ENCODE results near the gene EXOSC2. TPM values are rescaled to one million over a fixed set of nuclear protein-coding genes. Genes with fewer than 3 reads are reported as not detected.
A peak's percentile ranks its signal among the peaks of the same experiment; 100 is the strongest.

EXOSC2 gene
- 6.9 TPM for polyA plus RNA-seq (2013, experiment 1 of 2)
- 6.9 TPM for polyA plus RNA-seq (2013, experiment 2 of 2)

- no peak within 1 kb of the TSS for H3K23ac ChIP-seq (ENCODE audit: low read length in 2 of 2)
- WGBS = under 1% methylated on average over 38 of the region's 40 CpGs
- peak within 1 kb of the TSS; percentile 62 to 91 for H3K4me3 ChIP-seq (ENCODE audit: insufficient read depth in 1 of 2, low read depth in 1 of 2, low read length in 2 of 2)
- H3K27me3 ChIP-seq (ENCODE audit: control insufficient read depth in 1 of 2, insufficient read depth in 1 of 2, low read length in 2 of 2) = no peaks in the 10 kb centered on the region
- H3K4me1 ChIP-seq (ENCODE audit: control insufficient read depth, insufficient read depth, low read depth, low read length) = peaks cover 10% of the 10 kb centered on the region
- H4K8ac ChIP-seq (ENCODE audit: low read length) = peak within 1 kb of the TSS; percentile 96
- no peak within 1 kb of the TSS for H4K91ac ChIP-seq (ENCODE audit: low read length)
- no peak within 1 kb of the TSS for H3K27ac ChIP-seq (ENCODE audit: low read length, poor library complexity, severe bottlenecking)
- no peak within 1 kb of the TSS for H2BK5ac ChIP-seq (ENCODE audit: low read depth, low read length, poor library complexity, severe bottlenecking)
- peak; percentile 98 for DNase-seq
- H3K79me1 ChIP-seq (replicated peaks; ENCODE audit: low read length, poor library complexity, severe bottlenecking) = peaks cover 16% of the 10 kb centered on the region
- no peak within 1 kb of the TSS for H2AK5ac ChIP-seq (ENCODE audit: low read length, severe bottlenecking)
- peak within 1 kb of the TSS; percentile 91 for H3K4me2 ChIP-seq (ENCODE audit: low read length, poor library complexity, severe bottlenecking)
- peak within 1 kb of the TSS; percentile 92 for H3K9ac ChIP-seq (ENCODE audit: low read length)
- peak within 1 kb of the TSS in 1 of 2 experiments; percentile 19 for H3K14ac ChIP-seq (ENCODE audit: low read length in 2 of 2)
- no peak within 1 kb of the TSS for H2BK15ac ChIP-seq (ENCODE audit: low read depth, poor library complexity, severe bottlenecking)
- H2AFZ ChIP-seq (ENCODE audit: low read depth, low read length) = peak within 1 kb of the TSS; percentile 60
- H3K9me3 ChIP-seq (ENCODE audit: control insufficient read depth, low read length) = no peaks in the 10 kb centered on the region
- peak within 1 kb of the TSS in 1 of 2 experiments; percentile 0 for H2BK12ac ChIP-seq (ENCODE audit: low read length in 2 of 2)
- no peak within 1 kb of the TSS for H2BK120ac ChIP-seq (ENCODE audit: low read depth, low read length)
- H3K18ac ChIP-seq (ENCODE audit: low read depth in 1 of 2, low read length in 2 of 2) = peak within 1 kb of the TSS; percentile 25 to 52
- H3K4ac ChIP-seq (ENCODE audit: low read depth in 1 of 2, low read length in 2 of 2) = peak within 1 kb of the TSS; percentile 20 to 33
- H3K36me3 ChIP-seq (ENCODE audit: control insufficient read depth in 1 of 2, insufficient read depth in 2 of 2, low read depth in 1 of 2, low read length in 2 of 2) = peaks cover 14 to 33% of the 10 kb centered on the region in 2 experiments
Measured at GRCh38 chr9:130693426-130694191, at the start of gene EXOSC2. EXOSC2 (plus strand) TSS chr9:130693780; CDS start chr9:130693792, 12 bp downstream.

- Histone ChIP-seq H3K18ac (ENCODE audit: low read depth in 1 of 2, low read length in 2 of 2) (no peak overlapping the region), H3K14ac (ENCODE audit: low read length in 2 of 2) (no peak overlapping the region), H3K27ac (ENCODE audit: low read length, poor library complexity, severe bottlenecking) (no peak overlapping the region), H2AFZ (ENCODE audit: low read depth, low read length) (no peak overlapping the region), H2AK5ac (ENCODE audit: low read length, severe bottlenecking) (no peak overlapping the region), H4K8ac (ENCODE audit: low read length) (no peak overlapping the region), H3K9ac (ENCODE audit: low read length) (no peak overlapping the region), H2BK12ac (ENCODE audit: low read length in 2 of 2) (no peak overlapping the region), H3K79me1 (replicated peaks; ENCODE audit: low read length, poor library complexity, severe bottlenecking) (no peaks in the 10 kb centered on the region), H3K9me3 (ENCODE audit: control insufficient read depth, low read length) (peaks cover 2% of the 10 kb centered on the region), H3K4ac (ENCODE audit: low read depth in 1 of 2, low read length in 2 of 2) (no peak overlapping the region), H4K91ac (ENCODE audit: low read length) (no peak overlapping the region), H3K36me3 (ENCODE audit: control insufficient read depth in 1 of 2, insufficient read depth in 2 of 2, low read depth in 1 of 2, low read length in 2 of 2) (no peaks in the 10 kb centered on the region), H2BK15ac (ENCODE audit: low read depth, poor library complexity, severe bottlenecking) (no peak overlapping the region), H3K4me2 (ENCODE audit: low read length, poor library complexity, severe bottlenecking) (no peak overlapping the region), H3K4me1 (ENCODE audit: control insufficient read depth, insufficient read depth, low read depth, low read length) (no peaks in the 10 kb centered on the region), H3K23ac (ENCODE audit: low read length in 2 of 2) (no peak overlapping the region), H2BK120ac (ENCODE audit: low read depth, low read length) (no peak overlapping the region), H3K27me3 (ENCODE audit: control insufficient read depth in 1 of 2, insufficient read depth in 1 of 2, low read length in 2 of 2) (peaks cover 27 to 44% of the 10 kb centered on the region in 2 experiments), H3K4me3 (ENCODE audit: insufficient read depth in 1 of 2, low read depth in 1 of 2, low read length in 2 of 2) (no peak overlapping the region), H2BK5ac (ENCODE audit: low read depth, low read length, poor library complexity, severe bottlenecking) (no peak overlapping the region)
- DNase-seq = no peak
- WGBS = 79% methylated on average over 11 of the region's 15 CpGs
Measured at GRCh38 chr9:130651221-130651620, 42.4 kb upstream of the EXOSC2 start.

- no peaks in the 10 kb centered on the region for H3K9me3 ChIP-seq (ENCODE audit: control insufficient read depth, low read length)
- DNase-seq = no peak
- no peak overlapping the region for H3K4ac ChIP-seq (ENCODE audit: low read depth in 1 of 2, low read length in 2 of 2)
- H2BK15ac ChIP-seq (ENCODE audit: low read depth, poor library complexity, severe bottlenecking) = no peak overlapping the region
- H3K4me3 ChIP-seq (ENCODE audit: insufficient read depth in 1 of 2, low read depth in 1 of 2, low read length in 2 of 2) = no peak overlapping the region
- no peaks in the 10 kb centered on the region for H3K36me3 ChIP-seq (ENCODE audit: control insufficient read depth in 1 of 2, insufficient read depth in 2 of 2, low read depth in 1 of 2, low read length in 2 of 2)
- no peak overlapping the region for H3K14ac ChIP-seq (ENCODE audit: low read length in 2 of 2)
- H2AK5ac ChIP-seq (ENCODE audit: low read length, severe bottlenecking) = no peak overlapping the region
- H3K4me1 ChIP-seq (ENCODE audit: control insufficient read depth, insufficient read depth, low read depth, low read length) = no peaks in the 10 kb centered on the region
- H3K23ac ChIP-seq (ENCODE audit: low read length in 2 of 2) = no peak overlapping the region
- no peaks in the 10 kb centered on the region for H3K79me1 ChIP-seq (replicated peaks; ENCODE audit: low read length, poor library complexity, severe bottlenecking)
- H3K9ac ChIP-seq (ENCODE audit: low read length) = no peak overlapping the region
- no peak overlapping the region for H3K18ac ChIP-seq (ENCODE audit: low read depth in 1 of 2, low read length in 2 of 2)
- no peak overlapping the region for H2BK5ac ChIP-seq (ENCODE audit: low read depth, low read length, poor library complexity, severe bottlenecking)
- H4K91ac ChIP-seq (ENCODE audit: low read length) = no peak overlapping the region
- H2BK12ac ChIP-seq (ENCODE audit: low read length in 2 of 2) = no peak overlapping the region
- no peak overlapping the region for H2AFZ ChIP-seq (ENCODE audit: low read depth, low read length)
- no peak overlapping the region for H3K4me2 ChIP-seq (ENCODE audit: low read length, poor library complexity, severe bottlenecking)
- no peak overlapping the region for H4K8ac ChIP-seq (ENCODE audit: low read length)
- H2BK120ac ChIP-seq (ENCODE audit: low read depth, low read length) = no peak overlapping the region
- WGBS = 88% methylated on average over 18 of the region's 18 CpGs
- peaks cover 32 to 49% of the 10 kb centered on the region in 2 experiments for H3K27me3 ChIP-seq (ENCODE audit: control insufficient read depth in 1 of 2, insufficient read depth in 1 of 2, low read length in 2 of 2)
- H3K27ac ChIP-seq (ENCODE audit: low read length, poor library complexity, severe bottlenecking) = no peak overlapping the region
Measured at GRCh38 chr9:130651752-130652151, 41.8 kb upstream of the EXOSC2 start.

- Histone ChIP-seq H3K36me3 (ENCODE audit: control insufficient read depth in 1 of 2, insufficient read depth in 2 of 2, low read depth in 1 of 2, low read length in 2 of 2) (no peaks in the 10 kb centered on the region), H2BK120ac (ENCODE audit: low read depth, low read length) (no peak overlapping the region), H3K27me3 (ENCODE audit: control insufficient read depth in 1 of 2, insufficient read depth in 1 of 2, low read length in 2 of 2) (peaks cover 59 to 77% of the 10 kb centered on the region in 2 experiments), H3K14ac (ENCODE audit: low read length in 2 of 2) (no peak overlapping the region), H3K9me3 (ENCODE audit: control insufficient read depth, low read length) (peaks cover 9% of the 10 kb centered on the region), H3K4me1 (ENCODE audit: control insufficient read depth, insufficient read depth, low read depth, low read length) (peaks cover 1% of the 10 kb centered on the region), H2AFZ (ENCODE audit: low read depth, low read length) (no peak overlapping the region), H3K4me3 (ENCODE audit: insufficient read depth in 1 of 2, low read depth in 1 of 2, low read length in 2 of 2) (no peak overlapping the region), H3K79me1 (replicated peaks; ENCODE audit: low read length, poor library complexity, severe bottlenecking) (no peaks in the 10 kb centered on the region), H2BK12ac (ENCODE audit: low read length in 2 of 2) (no peak overlapping the region), H4K91ac (ENCODE audit: low read length) (no peak overlapping the region), H3K27ac (ENCODE audit: low read length, poor library complexity, severe bottlenecking) (no peak overlapping the region), H2BK15ac (ENCODE audit: low read depth, poor library complexity, severe bottlenecking) (no peak overlapping the region), H3K23ac (ENCODE audit: low read length in 2 of 2) (no peak overlapping the region), H3K9ac (ENCODE audit: low read length) (no peak overlapping the region), H4K8ac (ENCODE audit: low read length) (no peak overlapping the region), H2AK5ac (ENCODE audit: low read length, severe bottlenecking) (no peak overlapping the region), H3K18ac (ENCODE audit: low read depth in 1 of 2, low read length in 2 of 2) (no peak overlapping the region), H3K4ac (ENCODE audit: low read depth in 1 of 2, low read length in 2 of 2) (no peak overlapping the region), H3K4me2 (ENCODE audit: low read length, poor library complexity, severe bottlenecking) (no peak overlapping the region), H2BK5ac (ENCODE audit: low read depth, low read length, poor library complexity, severe bottlenecking) (no peak overlapping the region)
- 82% methylated on average over 3 of the region's 6 CpGs for WGBS
- no peak for DNase-seq
Measured at GRCh38 chr9:130654879-130655278, 38.7 kb upstream of the EXOSC2 start.

All from mesenchymal stem cell (in vitro differentiated cells and primary cell).